ENCODE measurements around the gene TTC38.
A peak's percentile ranks its signal among the peaks of the same experiment; 100 is the strongest.

Gene TTC38

GRCh38 chr22:46338636-46339035, 70.8 kb downstream of the TTC38 start:
- H3K4me3 Mint-ChIP-seq: no peak overlapping the region
- H3K27me3 Mint-ChIP-seq: no peaks in the 10 kb centered on the region
- no peaks in the 10 kb centered on the region for H3K9me3 Mint-ChIP-seq
- ATAC-seq (no peak), DNase-seq (no peak)
- H3K4me1 Mint-ChIP-seq: peaks cover 43% of the 10 kb centered on the region
- H3K27ac Mint-ChIP-seq: peak overlapping the region in 1 of 2 donors; percentile 23

- ATAC-seq: no peak
- Mint-ChIP-seq H3K9me3 (no peaks in the 10 kb centered on the region), H3K4me3 (no peak overlapping the region), H3K4me1 (peaks cover 37% of the 10 kb centered on the region), H3K27me3 (no peaks in the 10 kb centered on the region), H3K27ac (peak overlapping the region in 1 of 2 donors; percentile 52)
- no peak for DNase-seq
Measured at GRCh38 chr22:46339956-46340355, 72.1 kb downstream of the TTC38 start.

DNA sequence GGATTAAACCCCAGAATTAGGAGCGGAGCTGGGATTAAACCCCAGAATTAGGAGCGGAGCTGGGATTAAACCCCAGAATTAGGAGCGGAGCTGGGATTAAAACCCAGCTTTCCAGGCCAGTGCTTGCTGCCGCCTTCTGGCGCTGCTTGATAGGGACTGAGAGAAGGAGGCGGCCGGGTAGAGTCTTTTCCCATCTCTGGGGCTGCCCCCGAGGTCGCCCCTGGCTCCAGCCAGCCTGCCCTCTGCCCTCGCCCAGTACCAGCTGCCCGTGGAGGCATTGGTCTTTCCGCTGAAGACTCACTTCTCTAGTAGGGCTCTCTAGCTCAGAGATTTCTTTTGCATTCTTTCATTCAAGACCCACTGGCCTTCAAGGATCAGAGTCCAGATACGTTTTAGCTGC, 72.9 kb downstream of the TTC38 start:
- Mint-ChIP-seq H3K27ac (no peak overlapping the region), H3K4me3 (no peak overlapping the region), H3K9me3 (no peaks in the 10 kb centered on the region), H3K4me1 (peaks cover 37% of the 10 kb centered on the region), H3K27me3 (no peaks in the 10 kb centered on the region)
- DNase-seq: no peak
- no peak for ATAC-seq
